LNCaP clone FGC (cell line): ENCODE results near the gene ZNF771.
A peak's percentile ranks its signal among the peaks of the same experiment; 100 is the strongest.

Experiments
- DNase-seq: peaks from one replicate; pipeline ENCODE4 v3.0.0-alpha.2; 2011; ENCODE audit warnings: low read depth
- H3K4me3 ChIP-seq: 2 replicates; pipeline ENCODE4 v1.5.1; 2011; ENCODE audit warnings: mild to moderate bottlenecking, low read depth, low read length, control low read depth
- TF ChIP-seq, protein P1 (sequence below): IDR thresholded peaks from 2 replicates; pipeline ENCODE4 v1.5.1; 2012; ENCODE audit warnings: mild to moderate bottlenecking; ENCODE audit not compliant: control insufficient read depth, insufficient read depth; ENCODE audit errors: extremely low read depth

ZNF771 gene

GRCh38 chr16:30369938-30370455 lies 37.4 kb upstream of the ZNF771 start:
- DNase-seq, result no peak
- H3K4me3 ChIP-seq, result peak overlapping the region; percentile 82
- TF ChIP-seq, protein P1, sequence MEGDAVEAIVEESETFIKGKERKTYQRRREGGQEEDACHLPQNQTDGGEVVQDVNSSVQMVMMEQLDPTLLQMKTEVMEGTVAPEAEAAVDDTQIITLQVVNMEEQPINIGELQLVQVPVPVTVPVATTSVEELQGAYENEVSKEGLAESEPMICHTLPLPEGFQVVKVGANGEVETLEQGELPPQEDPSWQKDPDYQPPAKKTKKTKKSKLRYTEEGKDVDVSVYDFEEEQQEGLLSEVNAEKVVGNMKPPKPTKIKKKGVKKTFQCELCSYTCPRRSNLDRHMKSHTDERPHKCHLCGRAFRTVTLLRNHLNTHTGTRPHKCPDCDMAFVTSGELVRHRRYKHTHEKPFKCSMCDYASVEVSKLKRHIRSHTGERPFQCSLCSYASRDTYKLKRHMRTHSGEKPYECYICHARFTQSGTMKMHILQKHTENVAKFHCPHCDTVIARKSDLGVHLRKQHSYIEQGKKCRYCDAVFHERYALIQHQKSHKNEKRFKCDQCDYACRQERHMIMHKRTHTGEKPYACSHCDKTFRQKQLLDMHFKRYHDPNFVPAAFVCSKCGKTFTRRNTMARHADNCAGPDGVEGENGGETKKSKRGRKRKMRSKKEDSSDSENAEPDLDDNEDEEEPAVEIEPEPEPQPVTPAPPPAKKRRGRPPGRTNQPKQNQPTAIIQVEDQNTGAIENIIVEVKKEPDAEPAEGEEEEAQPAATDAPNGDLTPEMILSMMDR, result no peak

DNA sequence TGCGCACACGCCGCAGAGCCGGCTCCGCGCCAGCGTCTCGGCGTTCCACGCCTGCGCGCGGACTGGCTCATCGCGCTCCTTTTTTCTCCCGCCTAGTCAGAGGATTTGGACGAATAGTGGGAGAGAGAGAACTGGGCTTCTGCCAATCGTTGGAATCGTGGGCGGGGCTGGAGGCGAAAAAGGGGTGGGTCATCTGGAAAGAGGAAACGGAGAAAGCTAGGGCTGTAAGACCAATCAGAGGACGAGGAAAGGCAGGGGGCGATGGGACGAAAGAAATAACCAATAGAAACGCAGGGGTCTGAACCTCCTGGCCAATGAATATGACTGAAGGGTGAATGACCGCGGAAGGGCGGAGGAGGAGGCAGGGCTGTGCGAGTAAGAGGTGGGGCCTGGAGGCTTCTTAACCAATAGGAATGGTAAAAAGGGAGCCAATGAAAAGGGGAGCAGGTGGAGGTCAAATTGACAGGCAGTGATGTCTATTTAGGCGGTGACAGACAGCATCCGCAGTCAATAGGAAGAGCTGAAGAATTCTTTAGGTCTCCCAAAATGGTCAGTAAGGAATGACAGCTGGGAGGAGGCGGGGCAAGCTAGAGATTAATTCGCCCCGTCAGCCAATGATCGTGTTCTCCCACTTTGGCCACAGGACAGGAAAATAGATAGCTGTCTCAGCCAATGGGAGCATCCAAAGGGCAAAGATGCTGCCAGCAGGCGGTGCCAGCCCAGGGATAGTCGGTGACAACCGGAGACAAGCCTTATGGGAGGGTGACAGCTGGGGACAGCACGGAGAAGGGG lies 36.8 kb upstream of the ZNF771 start, which contains the start of gene TBC1D10B:
TBC1D10B (minus strand) TSS at position 39 of the 792 bp plus-strand sequence. CDS start 311 bp downstream, outside the sequence.
- peak; percentile 100 for DNase-seq
- TF ChIP-seq, protein P1, result no peak
- H3K4me3 ChIP-seq, result peak within 1 kb of the TSS; percentile 82

DNA sequence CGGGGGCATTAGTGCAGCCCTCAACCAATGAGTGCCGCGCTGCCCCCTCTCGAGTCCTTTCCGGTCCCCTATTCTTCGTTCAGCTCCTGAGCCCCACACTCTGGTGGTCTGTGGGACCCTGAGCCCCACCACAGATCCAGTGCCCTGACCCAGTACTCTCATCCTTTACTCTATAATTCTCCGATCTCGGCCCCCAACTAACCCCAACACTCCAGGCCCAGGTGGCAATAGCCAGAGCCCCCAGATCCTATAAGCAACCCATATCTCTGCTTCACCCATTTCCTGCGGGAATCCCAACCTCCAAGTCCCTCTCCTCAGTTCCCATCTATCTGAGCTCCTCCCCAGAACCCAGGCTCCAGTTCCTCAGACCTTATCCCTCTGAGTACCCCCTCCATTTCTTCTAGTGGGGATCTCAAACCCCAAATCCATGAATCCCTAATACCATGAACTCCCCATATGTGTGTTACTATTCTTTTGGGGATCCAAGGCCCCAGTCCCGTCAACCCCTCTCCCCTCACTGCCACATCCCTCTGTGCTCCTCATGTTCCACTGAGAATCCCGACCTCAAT lies 36.1 kb upstream of the ZNF771 start:
- peak overlapping the region; percentile 46 for H3K4me3 ChIP-seq
- no peak for DNase-seq
- TF ChIP-seq, protein P1, result no peak

DNA sequence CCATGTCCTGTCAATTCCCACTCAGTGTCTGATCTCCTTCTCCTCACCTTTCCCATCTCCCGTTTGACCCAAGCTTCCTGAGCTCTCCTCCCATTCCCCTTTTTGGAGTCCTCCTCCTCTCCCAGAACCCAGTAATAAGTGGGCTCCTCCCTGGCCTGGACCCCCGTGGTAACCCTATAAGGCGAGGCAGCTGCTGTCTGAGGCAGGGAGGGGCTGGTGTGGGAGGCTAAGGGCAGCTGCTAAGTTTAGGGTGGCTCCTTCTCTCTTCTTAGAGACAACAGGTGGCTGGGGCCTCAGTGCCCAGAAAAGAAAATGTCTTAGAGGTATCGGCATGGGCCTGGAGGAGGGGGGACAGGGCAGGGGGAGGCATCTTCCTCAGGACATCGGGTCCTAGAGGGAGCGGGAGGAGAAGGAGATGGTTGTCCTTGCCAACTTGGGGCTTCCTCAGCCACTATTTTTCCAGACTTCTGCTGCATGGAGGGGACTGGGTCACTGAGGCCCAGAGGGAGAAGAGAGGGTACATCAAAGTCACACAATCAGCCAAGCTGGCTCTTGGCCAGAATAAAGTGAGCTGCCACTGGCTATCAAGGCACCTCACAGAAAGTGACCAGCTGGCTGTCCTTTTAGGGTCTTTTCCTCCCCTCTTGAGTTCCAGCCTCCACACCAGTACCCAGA lies 35.2 kb upstream of the ZNF771 start:
- no peak overlapping the region for H3K4me3 ChIP-seq
- TF ChIP-seq, protein P1, result no peak
- DNase-seq, result no peak

GRCh38 chr16:30372725-30373124 lies 34.7 kb upstream of the ZNF771 start:
- no peak overlapping the region for H3K4me3 ChIP-seq
- TF ChIP-seq, protein P1, result no peak
- DNase-seq, result no peak

- DNase-seq, result no peak
- H3K4me3 ChIP-seq, result no peak within 1 kb of the TSS
- TF ChIP-seq, protein P1, result no peak
These were observed 32.9 kb upstream of the ZNF771 start, which contains the start of gene MYL11 for GRCh38 chr16:30374538-30374937. TSS of gene MYL11 (plus strand) at chr16:30374802. CDS start at chr16:30374858, 56 bp downstream.
